ENCODE measurements around the gene TRAPPC12. TPM values are rescaled to one million over a fixed set of nuclear protein-coding genes. Genes with fewer than 3 reads are reported as not detected.

The TRAPPC12 gene
- total RNA-seq, 6 experiments from 2014 or later: 69.1 to 83.3 (median 74.8) TPM

DNA sequence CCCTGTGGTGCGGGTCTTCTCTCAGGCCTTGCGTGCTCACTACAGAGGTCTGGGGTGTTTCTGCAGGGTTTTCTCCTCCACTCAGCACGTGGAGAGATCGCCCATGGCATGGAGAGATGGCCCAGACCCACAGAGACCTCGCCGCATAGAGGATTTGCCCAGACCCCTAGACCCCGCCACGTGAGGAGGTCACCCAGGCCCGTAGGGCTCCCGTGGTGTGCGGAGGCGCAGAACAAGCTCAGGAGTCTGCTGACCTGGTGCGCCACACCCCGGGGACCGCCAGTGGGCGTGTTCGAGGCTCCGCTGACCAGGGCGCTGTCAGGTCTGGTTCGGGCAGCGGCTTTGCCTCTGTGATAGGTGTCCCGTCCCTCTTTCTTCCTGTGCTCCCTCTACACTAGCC lies 75.3 kb downstream of the TRAPPC12 start:
- DNase-seq: no peak
- Mint-ChIP-seq H3K9me3 (no peaks in the 10 kb centered on the region), H3K27ac (no peak overlapping the region), H3K27me3 (ENCODE audit: insufficient read depth) (no peaks in the 10 kb centered on the region; the same call in 1 of the 2 replicates), H3K4me3 (no peak overlapping the region), H3K36me3 (ENCODE audit: low read depth) (peaks cover 6% of the 10 kb centered on the region), H3K4me1 (ENCODE audit: low read depth) (no peaks in the 10 kb centered on the region)
- no peak for TF ChIP-seq CTCF (IDR thresholded peaks at IDR 0.05)

- no peaks in the 10 kb centered on the region for H3K9me3 Mint-ChIP-seq
- TF ChIP-seq CTCF (IDR thresholded peaks at IDR 0.05): no peak
- no peaks in the 10 kb centered on the region for H3K4me1 Mint-ChIP-seq (ENCODE audit: low read depth)
- no peaks in the 10 kb centered on the region; the same call in 1 of the 2 replicates for H3K27me3 Mint-ChIP-seq (ENCODE audit: insufficient read depth)
- H3K4me3 Mint-ChIP-seq: no peak overlapping the region
- no peak overlapping the region for H3K27ac Mint-ChIP-seq
- no peak for DNase-seq
- peaks cover 6% of the 10 kb centered on the region for H3K36me3 Mint-ChIP-seq (ENCODE audit: low read depth)
Observed at GRCh38 chr2:3456125-3456524, 76.6 kb downstream of the TRAPPC12 start.

- TF ChIP-seq CTCF (IDR thresholded peaks at IDR 0.05): no peak
- Mint-ChIP-seq H3K27me3 (ENCODE audit: insufficient read depth) (no peaks in the 10 kb centered on the region; the same call in 1 of the 2 replicates), H3K9me3 (no peaks in the 10 kb centered on the region), H3K36me3 (ENCODE audit: low read depth) (peaks cover 6% of the 10 kb centered on the region), H3K27ac (no peak overlapping the region), H3K4me3 (no peak overlapping the region), H3K4me1 (ENCODE audit: low read depth) (no peaks in the 10 kb centered on the region)
- no peak for DNase-seq
Observed at GRCh38 chr2:3457524-3458395, 78.3 kb downstream of the TRAPPC12 start.

GRCh38 chr2:3458396-3459184 lies 79.1 kb downstream of the TRAPPC12 start:
- Mint-ChIP-seq H3K4me3 (no peak overlapping the region), H3K4me1 (ENCODE audit: low read depth) (no peaks in the 10 kb centered on the region), H3K9me3 (no peaks in the 10 kb centered on the region), H3K27me3 (ENCODE audit: insufficient read depth) (no peaks in the 10 kb centered on the region; the same call in 1 of the 2 replicates), H3K36me3 (ENCODE audit: low read depth) (peaks cover 6% of the 10 kb centered on the region), H3K27ac (no peak overlapping the region)
- TF ChIP-seq CTCF (IDR thresholded peaks at IDR 0.05): no peak
- no peak for DNase-seq

GRCh38 chr2:3459185-3460015 lies 79.9 kb downstream of the TRAPPC12 start:
- Mint-ChIP-seq H3K27me3 (ENCODE audit: insufficient read depth) (no peaks in the 10 kb centered on the region; the same call in 1 of the 2 replicates), H3K27ac (no peak overlapping the region), H3K9me3 (no peaks in the 10 kb centered on the region), H3K4me1 (ENCODE audit: low read depth) (no peaks in the 10 kb centered on the region; the same call in 1 of the 2 replicates), H3K4me3 (no peak overlapping the region), H3K36me3 (ENCODE audit: low read depth) (peaks cover 12% of the 10 kb centered on the region)
- no peak for TF ChIP-seq CTCF (IDR thresholded peaks at IDR 0.05)
- no peak for DNase-seq

Measured in HFFc6 (cell line).